Stimulated activated CD8-positive, alpha-beta memory T cell treated with anti-CD3 and anti-CD28 coated beads, Interleukin-12 subunit alpha, Interleukin-12 subunit beta, amount 100 ng/mL, for 4 hours (primary cell): ENCODE results near the gene G6PC3.
"Not testable (repeated sequence)": the region's sequence is repeated elsewhere in the genome, so short reads cannot be mapped to it uniquely, and the experiment has no call there.

Experiments
- DNase-seq: peaks from one replicate; pipeline ENCODE4 v3.0.0-alpha.2; 2020; ENCODE audit warnings: low read depth

G6PC3 gene

GRCh38 chr17:44082256-44082927 lies 11.9 kb downstream of the G6PC3 start:
- no peak for DNase-seq

GRCh38 chr17:44083250-44083849 lies 12.8 kb downstream of the G6PC3 start:
- no peak for DNase-seq

- DNase-seq: no peak
Observed at GRCh38 chr17:44084131-44084538, 13.6 kb downstream of the G6PC3 start.

- DNase-seq: no peak
Observed at GRCh38 chr17:44084921-44085320, 14.4 kb downstream of the G6PC3 start.

GRCh38 chr17:44085908-44086307 lies 15.4 kb downstream of the G6PC3 start:
- no peak for DNase-seq

GRCh38 chr17:44086364-44087311 lies 16.1 kb downstream of the G6PC3 start:
- peak; percentile 53 for DNase-seq

GRCh38 chr17:44087319-44087718 lies 16.8 kb downstream of the G6PC3 start:
- no peak for DNase-seq

- no peak for DNase-seq
Observed at GRCh38 chr17:44088254-44088653, 17.7 kb downstream of the G6PC3 start.

- DNase-seq: no peak
Observed at GRCh38 chr17:44091200-44091997, 20.9 kb downstream of the G6PC3 start.

- DNase-seq: no peak
Observed at GRCh38 chr17:44092051-44092450, 21.5 kb downstream of the G6PC3 start.

- no peak for DNase-seq
Observed at GRCh38 chr17:44093231-44093900, 22.8 kb downstream of the G6PC3 start.

GRCh38 chr17:44094701-44095387 lies 24.3 kb downstream of the G6PC3 start:
- no peak for DNase-seq

- no peak for DNase-seq
Observed at GRCh38 chr17:44095388-44095646, 24.8 kb downstream of the G6PC3 start.

GRCh38 chr17:44095647-44096496 lies 25.3 kb downstream of the G6PC3 start:
- no peak for DNase-seq

GRCh38 chr17:44097110-44097958 lies 26.8 kb downstream of the G6PC3 start:
- no peak for DNase-seq

- DNase-seq: not testable (repeated sequence)
Observed at GRCh38 chr17:44101858-44102257, 31.3 kb downstream of the G6PC3 start.

GRCh38 chr17:44102849-44103622 lies 32.5 kb downstream of the G6PC3 start:
- DNase-seq: no peak

- no peak for DNase-seq
Observed at GRCh38 chr17:44105483-44105882, 34.9 kb downstream of the G6PC3 start.
